A549 treated with GW870086 at 1 μM for 4 hours (cell line): ENCODE results near the gene ZNF624. TPM values are rescaled to one million over a fixed set of nuclear protein-coding genes. Genes with fewer than 3 reads are reported as not detected.

Experiments used
- total RNA-seq: library from RNA; stranded (reverse); fragments of 200-300 nt; extraction: Qiagen RNA extraction; gene quantifications from 5 replicates; pipeline ENCODE4 v1.2.3, GENCODE V29; 2022; ENCODE audit warnings: low read depth

Gene ZNF624
- 0.81 to 2.3 TPM (median 1.9 TPM) in 5 replicates for total RNA-seq

GRCh38 chr17:16653367-16654041 is at the start of gene ZNF624:
Gene ZNF624 (minus strand): TSS chr17:16653850.

GRCh38 chr17:16689731-16690281 is 36.2 kb upstream of the ZNF624 start, which contains the start of gene CCDC144A:
Gene CCDC144A (plus strand): TSS chr17:16690241. CDS start chr17:16690401, 160 bp downstream.

Other genes starting within 250 kb of the ZNF624 start
- gene TRPV2, start 238.3 kb downstream of the ZNF624 start, total RNA-seq, result 0.35 to 0.78 TPM (median 0.55 TPM) in 5 replicates
- gene LRRC75A, start 161.7 kb downstream of the ZNF624 start, total RNA-seq, result 0.75 to 1.1 TPM (median 0.94 TPM) in 5 replicates
- 8.3 to 17.3 TPM (median 12.4 TPM) in 5 replicates for gene ZNF287, start 84.6 kb downstream of the ZNF624 start, total RNA-seq
- gene CCDC144A, start 36.4 kb upstream of the ZNF624 start, total RNA-seq, result 1.1 to 1.8 TPM (median 1.2 TPM) in 5 replicates